H1 (cell line): Measurements from ENCODE around the gene SLC12A2. TPM values are rescaled to one million over a fixed set of nuclear protein-coding genes. Genes with fewer than 3 reads are reported as not detected.

ENCODE experiments used
- CTCF ChIA-PET: fragments of 300-600 bp; sonication (Branson Sonifier 250); formaldehyde crosslinking; loops from one replicate; lab custom pipeline; 2021; ENCODE audit not compliant: partially characterized antibody; lab: Charles Lee
- POLR2A ChIA-PET: fragments of 300-600 bp; sonication (Branson Sonifier 250); formaldehyde crosslinking; loops from one replicate; lab custom pipeline; 2021; ENCODE audit warnings: inconsistent platforms; ENCODE audit not compliant: partially characterized antibody; lab: Charles Lee
- DNase-seq, 2 experiments: peaks; one replicate each; pipeline versions ENCODE4 v3.0.0 to v3.0.0-alpha.2; 2010 to 2022; ENCODE audit warnings: low spot score in 2 of 2, low read depth in 1 of 2, mixed read lengths in 1 of 2
- FAIRE-seq: peaks from 2 replicates; lab custom pipeline; 2011; peaks lifted over from hg19 to GRCh38; lab: Jason Lieb, UNC
- H2AFZ ChIP-seq: 2 replicates; pipeline ENCODE4 v1.8.1; 2012; ENCODE audit warnings: low read length, inconsistent platforms
- H2AK5ac ChIP-seq: 2 replicates; pipeline ENCODE4 v1.6.1; 2013; ENCODE audit warnings: low read depth, low read length
- H2BK120ac ChIP-seq: replicated peaks from 2 replicates; pipeline ENCODE3; 2013; ENCODE audit warnings: low read depth, low read length, inconsistent platforms
- H2BK12ac ChIP-seq: 2 replicates; pipeline ENCODE4 v1.6.1; 2013; ENCODE audit warnings: low read depth, low read length
- H2BK15ac ChIP-seq: 2 replicates; pipeline ENCODE4 v1.6.1; 2013; ENCODE audit warnings: low read length
- H2BK20ac ChIP-seq: 2 replicates; pipeline ENCODE4 v1.6.1; 2013; ENCODE audit warnings: low read length
- H2BK5ac ChIP-seq: 2 replicates; pipeline ENCODE4 v1.6.1; 2013; ENCODE audit warnings: low read depth, low read length
- H3K14ac ChIP-seq: 2 replicates; pipeline ENCODE4 v1.6.1; 2013; ENCODE audit warnings: inconsistent platforms; ENCODE audit not compliant: insufficient read length
- H3K18ac ChIP-seq: 2 replicates; pipeline ENCODE4 v1.6.1; 2013; ENCODE audit warnings: low read length; ENCODE audit errors: extremely low read depth
- H3K23ac ChIP-seq: 2 replicates; pipeline ENCODE4 v1.6.1; 2013; ENCODE audit warnings: inconsistent platforms; ENCODE audit not compliant: insufficient read length
- H3K23me2 ChIP-seq: 2 replicates; pipeline ENCODE4 v1.6.1; 2013; ENCODE audit warnings: low read depth, low read length
- H3K27ac ChIP-seq: 2 replicates; pipeline ENCODE4 v1.6.1; 2011; ENCODE audit warnings: low read depth, low read length, inconsistent platforms
- H3K27me3 ChIP-seq, 4 experiments: replicated peaks in 1 of 4; 1 replicate in 1 of 4; 2 replicates in 3 of 4; pipeline versions ENCODE4 v1.6.1 to v1.8.1; 2011 to 2013; ENCODE audit warnings: low read length in 3 of 4, mild to moderate bottlenecking in 3 of 4, inconsistent platforms in 2 of 4, mixed read lengths in 2 of 4, moderate library complexity in 1 of 4; ENCODE audit not compliant: control insufficient read depth in 3 of 4, insufficient read depth in 3 of 4; ENCODE audit errors: extremely low read depth in 1 of 4
- H3K36me3 ChIP-seq, 4 experiments: 2 replicates each; pipeline versions ENCODE4 v1.6.1 to v1.8.1; 2011 to 2013; ENCODE audit warnings: mild to moderate bottlenecking in 4 of 4, low read length in 3 of 4, moderate library complexity in 2 of 4, control low read depth in 1 of 4, inconsistent platforms in 1 of 4; ENCODE audit not compliant: insufficient read depth in 4 of 4, control insufficient read depth in 2 of 4
- H3K4ac ChIP-seq: replicated peaks from 2 replicates; pipeline ENCODE3; 2013; ENCODE audit warnings: low read length, low read depth, mixed read lengths, inconsistent platforms; ENCODE audit not compliant: insufficient read length
- H3K4me1 ChIP-seq, 4 experiments: replicated peaks in 1 of 4; 1 replicate in 1 of 4; 2 replicates in 3 of 4; pipeline versions ENCODE4 v1.6.1 to v1.8.1; 2011 to 2013; ENCODE audit warnings: low read length in 3 of 4, inconsistent platforms in 2 of 4, mixed read lengths in 1 of 4; ENCODE audit not compliant: insufficient read depth in 4 of 4, control insufficient read depth in 3 of 4
- H3K4me2 ChIP-seq, 2 experiments: 2 replicates each; pipeline versions ENCODE4 v1.6.1 to v1.8.1; 2011 to 2013; ENCODE audit warnings: low read depth in 2 of 2, low read length in 2 of 2, control low read depth in 1 of 2, inconsistent platforms in 1 of 2, mild to moderate bottlenecking in 1 of 2; ENCODE audit not compliant: insufficient read depth in 1 of 2
- H3K4me3 ChIP-seq, 4 experiments: fragments of 200-600, 300-600 bp in 1 of 4; sonication (generic), shearing (Covaris generic), sonication (Bioruptor Twin) in 1 of 4; 2 replicates each; pipeline versions ENCODE4 v1.5.1 to v1.8.1; 2011 to 2016; ENCODE audit warnings: low read length in 4 of 4, low read depth in 3 of 4, control low read depth in 2 of 4, inconsistent platforms in 2 of 4, mild to moderate bottlenecking in 2 of 4, mixed read lengths in 1 of 4, moderate library complexity in 1 of 4; ENCODE audit not compliant: insufficient read depth in 2 of 4; ENCODE audit errors: extremely low read depth in 1 of 4
- H3K56ac ChIP-seq: replicated peaks from 2 replicates; pipeline ENCODE3; 2013; ENCODE audit warnings: low read depth, mild to moderate bottlenecking, mixed read lengths, low read length, inconsistent platforms; ENCODE audit not compliant: insufficient read length
- H3K79me1 ChIP-seq: 2 replicates; pipeline ENCODE4 v1.6.1; 2013; ENCODE audit warnings: low read depth, low read length, control low read depth
- H3K79me2 ChIP-seq, 2 experiments: 2 replicates each; pipeline versions ENCODE4 v1.6.1 to v1.8.1; 2012 to 2013; ENCODE audit warnings: low read length in 2 of 2, mild to moderate bottlenecking in 2 of 2, inconsistent platforms in 1 of 2; ENCODE audit not compliant: insufficient read depth in 2 of 2, control insufficient read depth in 1 of 2
- H3K9ac ChIP-seq, 4 experiments: replicated peaks in 1 of 4; 1 replicate in 1 of 4; 2 replicates in 3 of 4; pipeline versions ENCODE4 v1.6.1 to v1.8.1; 2011 to 2013; ENCODE audit warnings: low read depth in 3 of 4, low read length in 3 of 4, control low read depth in 2 of 4, mild to moderate bottlenecking in 2 of 4, moderate library complexity in 2 of 4, inconsistent platforms in 1 of 4; ENCODE audit errors: extremely low read depth in 1 of 4
- H3K9me3 ChIP-seq, 2 experiments: 2 replicates each; pipeline versions ENCODE4 v1.6.1 to v1.8.1; 2012 to 2013; ENCODE audit warnings: mild to moderate bottlenecking in 2 of 2, moderate library complexity in 2 of 2, control low read depth in 1 of 2, inconsistent platforms in 1 of 2, low read depth in 1 of 2, low read length in 1 of 2, mixed read lengths in 1 of 2; ENCODE audit not compliant: insufficient read depth in 2 of 2
- H4K20me1 ChIP-seq, 2 experiments: replicated peaks in 1 of 2; 2 replicates each; pipeline versions ENCODE3 to v1.8.1; 2011 to 2013; ENCODE audit warnings: inconsistent platforms in 2 of 2, low read length in 2 of 2, mild to moderate bottlenecking in 1 of 2; ENCODE audit not compliant: insufficient read depth in 2 of 2, control insufficient read depth in 1 of 2
- H4K5ac ChIP-seq: 2 replicates; pipeline ENCODE4 v1.6.1; 2013; ENCODE audit warnings: low read length, low read depth, mixed read lengths, inconsistent platforms; ENCODE audit not compliant: insufficient read length
- H4K8ac ChIP-seq: 2 replicates; pipeline ENCODE4 v1.8.0; 2013; ENCODE audit warnings: mild to moderate bottlenecking, moderate library complexity, low read length, inconsistent platforms; ENCODE audit not compliant: insufficient read depth; ENCODE audit errors: extremely low read depth
- H4K91ac ChIP-seq: replicated peaks from 2 replicates; pipeline ENCODE3; 2013; ENCODE audit warnings: low read length, mixed read lengths, inconsistent platforms; ENCODE audit not compliant: insufficient read length
- JUN ChIP-seq: IDR thresholded peaks from 2 replicates; pipeline ENCODE4 v1.6.1; 2011; ENCODE audit warnings: low read depth, mild to moderate bottlenecking, improper control_type of control experiment, low read length
- KDM1A ChIP-seq: fragments of 200-600, 300-600 bp; sonication (generic); IDR thresholded peaks from 2 replicates; pipeline ENCODE4 v1.7.1; 2016; ENCODE audit warnings: mild to moderate bottlenecking, low read length, borderline replicate concordance
- YY1 ChIP-seq: IDR thresholded peaks from 2 replicates; pipeline ENCODE4 v1.6.1; 2011; ENCODE audit warnings: low read depth, mild to moderate bottlenecking, low read length
- WGBS, 2 experiments: shearing (Covaris generic) in 1 of 2; methylation state at CpG; one replicate each; pipeline versions ENCODE4 v1.1.6 to v1.1.7; 2013 to 2015; ENCODE audit warnings: low lambda C conversion rate in 2 of 2, mixed read lengths in 2 of 2, inconsistent platforms in 1 of 2, low coverage in 1 of 2, missing lambda C conversion rate in 1 of 2; ENCODE audit not compliant: insufficient replicate concordance in 2 of 2, insufficient coverage in 1 of 2, insufficient read length in 1 of 2; ENCODE audit errors: extremely low coverage in 1 of 2, missing lambda C conversion rate in 1 of 2; 5-methylcytosine and 5-hydroxymethylcytosine counted together
- polyA plus RNA-seq, 7 experiments: library from polyadenylated mRNA; depleted of rRNA in 3 of 7; stranded (reverse) in 5 of 7; unstranded in 2 of 7; fragments of >200 nt in 5 of 7; fragments of 200-250 nt in 2 of 7; gene quantifications; 1 replicate in 5 of 7; 2 replicates in 1 of 7; 4 replicates in 1 of 7; pipeline versions ENCODE4 v1.2.1 to v1.2.3, GENCODE V29; 2011 to 2013; ENCODE audit warnings: missing spikeins in 2 of 7, mixed read lengths in 2 of 7
- total RNA-seq: library from RNA; stranded (reverse); fragmentation: NEBNext Ultra II Directional; extraction: Animal tissue kit (Norgen Biotek cat#: 25700); gene quantifications from 2 replicates; pipeline ENCODE4 v1.2.1, GENCODE V29; 2021

SLC12A2 gene
- total and polyA plus RNA-seq, 2 of the 8 experiments (the other 6 are each of a cell fraction or from before 2014, with no cell fraction given), result 2.6 to 16.2 TPM

DNA sequence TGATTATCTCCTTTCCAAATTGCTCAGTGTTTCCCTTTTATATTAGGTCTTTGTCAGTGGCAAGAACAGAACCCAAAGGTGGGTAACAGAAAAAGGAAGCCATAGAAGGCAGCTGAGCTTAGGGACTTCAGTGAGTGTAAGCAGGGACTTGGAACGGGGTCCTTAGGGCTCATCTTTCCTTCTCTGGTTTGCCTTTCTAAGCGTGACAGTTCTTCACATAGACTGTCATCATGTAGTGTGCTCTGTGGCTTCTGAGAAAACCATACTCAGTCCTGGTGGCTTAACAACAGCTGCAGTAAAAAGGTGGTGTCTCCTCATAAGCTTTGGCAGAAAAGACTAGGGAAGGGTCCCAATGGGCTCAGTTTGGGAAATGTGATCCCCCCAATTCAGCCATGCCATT is 108.8 kb downstream of the SLC12A2 start:
- Histone ChIP-seq H3K56ac (no peak overlapping the region), H3K27ac (no peak overlapping the region), H4K5ac (no peak overlapping the region), H3K4me1 (no peaks in the 10 kb centered on the region), H3K14ac (no peak overlapping the region), H2BK12ac (no peak overlapping the region), H3K27me3 (no peaks in the 10 kb centered on the region), H2BK15ac (no peak overlapping the region), H3K9me3 (no peaks in the 10 kb centered on the region), H2AFZ (no peak overlapping the region), H3K36me3 (no peaks in the 10 kb centered on the region), H3K4me2 (no peak overlapping the region), H2BK120ac (no peak overlapping the region), H3K79me1 (no peaks in the 10 kb centered on the region), H3K23ac (no peak overlapping the region), H3K79me2 (no peaks in the 10 kb centered on the region), H2BK5ac (no peak overlapping the region), H4K91ac (no peak overlapping the region), H3K18ac (no peak overlapping the region), H3K4ac (no peak overlapping the region), H3K9ac (no peak overlapping the region), H3K4me3 (no peak overlapping the region), H2BK20ac (no peak overlapping the region), H2AK5ac (no peak overlapping the region), H4K20me1 (no peaks in the 10 kb centered on the region), H3K23me2 (no peaks in the 10 kb centered on the region), H4K8ac (no peak overlapping the region)
- WGBS, 2 experiments, result 92% methylated on average over 2 of the region's 2 CpGs; no CpG with 5 or more reads in 1 of the 2 experiments
- CTCF ChIA-PET, result interaction anchor here (1.4 kb wide), 1 partner anchor 317 kb away, joined by 4 read pairs; no protein-coding TSS in a partner anchor
- DNase-seq (no peak), FAIRE-seq (no peak)
- POLR2A ChIA-PET, result no interaction called here
- no peak for TF ChIP-seq KDM1A
- TF ChIP-seq JUN, result no peak
- TF ChIP-seq YY1, result no peak
